Activated CD8-positive, alpha-beta memory T cell treated with anti-CD3 and anti-CD28 coated beads, Interleukin-2, amount 50 U/mL, for 4 hours (primary cell): Measurements from ENCODE around the gene CALN1.
"Not testable (repeated sequence)": the region's sequence is repeated elsewhere in the genome, so short reads cannot be mapped to it uniquely, and the experiment has no call there.

Experiments
- DNase-seq: peaks from one replicate; pipeline ENCODE4 v3.0.0-alpha.2; 2020

The CALN1 gene

GRCh38 chr7:72080865-72081510 is 331.1 kb downstream of the CALN1 start:
- DNase-seq, result no peak

- DNase-seq, result no peak
Measured at GRCh38 chr7:72080341-72080766, 331.8 kb downstream of the CALN1 start.

GRCh38 chr7:72078856-72079255 is 333.3 kb downstream of the CALN1 start:
- DNase-seq, result no peak

GRCh38 chr7:72078301-72078700 is 333.8 kb downstream of the CALN1 start:
- no peak for DNase-seq

- DNase-seq, result no peak
Measured at GRCh38 chr7:72077786-72078185, 334.4 kb downstream of the CALN1 start.

- DNase-seq, result no peak
Measured at GRCh38 chr7:72072901-72073300, 339.2 kb downstream of the CALN1 start.

- no peak for DNase-seq
Measured at GRCh38 chr7:72069263-72069662, 342.9 kb downstream of the CALN1 start.

- DNase-seq, result not testable (repeated sequence)
Measured at GRCh38 chr7:72065764-72066163, 346.4 kb downstream of the CALN1 start.

GRCh38 chr7:72064916-72065315 is 347.2 kb downstream of the CALN1 start:
- no peak for DNase-seq

- DNase-seq, result no peak
Measured at GRCh38 chr7:72063330-72063729, 348.8 kb downstream of the CALN1 start.

GRCh38 chr7:72062666-72063065 is 349.5 kb downstream of the CALN1 start:
- DNase-seq, result no peak

GRCh38 chr7:72059925-72060324 is 352.2 kb downstream of the CALN1 start:
- no peak for DNase-seq

GRCh38 chr7:72058579-72058978 is 353.6 kb downstream of the CALN1 start:
- no peak for DNase-seq

- DNase-seq, result no peak
Measured at GRCh38 chr7:72057796-72058195, 354.3 kb downstream of the CALN1 start.

GRCh38 chr7:72057231-72057630 is 354.9 kb downstream of the CALN1 start:
- DNase-seq, result no peak

GRCh38 chr7:72055426-72055825 is 356.7 kb downstream of the CALN1 start:
- DNase-seq, result no peak

GRCh38 chr7:72053292-72053691 is 358.8 kb downstream of the CALN1 start:
- no peak for DNase-seq

- no peak for DNase-seq
Measured at GRCh38 chr7:72048420-72048819, 363.7 kb downstream of the CALN1 start.

- DNase-seq, result no peak
Measured at GRCh38 chr7:72042855-72043254, 369.3 kb downstream of the CALN1 start.

- DNase-seq, result no peak
Measured at GRCh38 chr7:72040641-72041040, 371.5 kb downstream of the CALN1 start.

- no peak for DNase-seq
Measured at GRCh38 chr7:72039460-72039859, 372.7 kb downstream of the CALN1 start.

- DNase-seq, result no peak
Measured at GRCh38 chr7:72038022-72038732, 374.0 kb downstream of the CALN1 start.

- DNase-seq, result no peak
Measured at GRCh38 chr7:72037516-72037915, 374.6 kb downstream of the CALN1 start.

GRCh38 chr7:72035266-72035665 is 376.9 kb downstream of the CALN1 start:
- no peak for DNase-seq

- no peak for DNase-seq
Measured at GRCh38 chr7:72032934-72033333, 379.2 kb downstream of the CALN1 start.
